ENCODE data around the gene CAMK1D.
"Not testable (repeated sequence)": the region's sequence is repeated elsewhere in the genome, so short reads cannot be mapped to it uniquely, and the experiment has no call there.

The CAMK1D gene

GRCh38 chr10:12862459-12862858 is 513.1 kb downstream of the CAMK1D start:
- H3K4me3 ChIP-seq (ENCODE audit: low read length), result no peak overlapping the region
- DNase-seq (ENCODE audit: low read depth), result no peak
- no peak for TF ChIP-seq CTCF (conservative IDR thresholded peaks at IDR 0.05; ENCODE audit: low read depth, low read length)

GRCh38 chr10:12865515-12865914 is 516.2 kb downstream of the CAMK1D start:
- not testable (repeated sequence) for H3K4me3 ChIP-seq (ENCODE audit: low read length); DNase-seq (ENCODE audit: low read depth)

GRCh38 chr10:12868229-12868628 is 518.9 kb downstream of the CAMK1D start:
- no peak for TF ChIP-seq CTCF (conservative IDR thresholded peaks at IDR 0.05; ENCODE audit: low read depth, low read length)
- no peak for DNase-seq (ENCODE audit: low read depth)

GRCh38 chr10:12869427-12869826 is 520.1 kb downstream of the CAMK1D start:
- H3K4me3 ChIP-seq (ENCODE audit: low read length), result no peak overlapping the region
- TF ChIP-seq CTCF (conservative IDR thresholded peaks at IDR 0.05; ENCODE audit: low read depth, low read length), result no peak
- no peak for DNase-seq (ENCODE audit: low read depth)

More at GRCh38 chr10:12868229-12868628, 518.9 kb downstream of the CAMK1D start:
- no peak overlapping the region for H3K4me3 ChIP-seq (ENCODE audit: low read length)

- TF ChIP-seq CTCF (conservative IDR thresholded peaks at IDR 0.05; ENCODE audit: low read depth, low read length), result no peak
- no peak for DNase-seq (ENCODE audit: low read depth)
- no peak overlapping the region for H3K4me3 ChIP-seq (ENCODE audit: low read length)
Measured at GRCh38 chr10:12872577-12872976, 523.2 kb downstream of the CAMK1D start.

GRCh38 chr10:12873172-12873571 is 523.8 kb downstream of the CAMK1D start:
- no peak for DNase-seq (ENCODE audit: low read depth)
- TF ChIP-seq CTCF (conservative IDR thresholded peaks at IDR 0.05; ENCODE audit: low read depth, low read length), result no peak
- H3K4me3 ChIP-seq (ENCODE audit: low read length), result no peak overlapping the region

- no peak for DNase-seq (ENCODE audit: low read depth)
- H3K4me3 ChIP-seq (ENCODE audit: low read length), result no peak overlapping the region
- TF ChIP-seq CTCF (conservative IDR thresholded peaks at IDR 0.05; ENCODE audit: low read depth, low read length), result no peak
Measured at GRCh38 chr10:12874501-12874900, 525.2 kb downstream of the CAMK1D start.

GRCh38 chr10:12875100-12875499 is 525.8 kb downstream of the CAMK1D start:
- no peak for TF ChIP-seq CTCF (conservative IDR thresholded peaks at IDR 0.05; ENCODE audit: low read depth, low read length)
- no peak for DNase-seq (ENCODE audit: low read depth)
- no peak overlapping the region for H3K4me3 ChIP-seq (ENCODE audit: low read length)
